CD4-positive, alpha-beta T cell treated with Interleukin-10 for 1 hour (primary cell): ENCODE results near the gene TMEM81.

ENCODE experiments used
- DNase-seq: peaks from one replicate; pipeline ENCODE4 v3.0.0-alpha.2; 2020

TMEM81 gene

GRCh38 chr1:205057808-205058575 is 26.3 kb downstream of the TMEM81 start:
- no peak for DNase-seq

DNA sequence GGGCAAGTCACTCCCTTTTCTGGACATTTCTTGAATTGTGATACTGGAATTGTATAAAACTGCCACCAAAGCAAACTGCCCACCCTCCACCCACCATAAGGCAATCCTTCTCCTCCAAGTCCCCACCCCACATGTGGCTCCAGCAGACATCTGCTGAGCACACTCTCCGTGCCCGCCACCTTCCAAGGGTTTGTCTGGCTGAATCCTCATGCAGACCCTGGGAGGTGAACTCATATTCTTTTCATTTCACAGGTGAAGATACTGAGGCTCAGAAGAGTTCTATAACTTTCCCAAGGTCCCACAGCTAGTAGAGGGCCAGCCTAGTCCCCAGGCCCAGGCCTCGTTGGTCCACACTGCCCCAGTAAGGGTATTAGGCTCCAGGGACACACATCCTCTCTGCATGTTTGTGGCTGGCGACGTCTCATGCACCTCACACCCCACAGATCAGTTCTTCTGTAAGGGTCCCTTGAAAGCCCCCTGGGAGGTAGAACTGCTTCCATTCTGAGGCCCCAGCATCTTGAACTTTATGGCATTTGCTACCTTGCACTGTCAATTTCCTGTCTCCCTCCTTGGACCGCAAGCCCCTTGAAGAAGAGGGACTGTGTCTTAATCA is 27.2 kb downstream of the TMEM81 start:
- no peak for DNase-seq

GRCh38 chr1:205056188-205056611 is 28.1 kb downstream of the TMEM81 start:
- DNase-seq: no peak

GRCh38 chr1:205054013-205054412 is 30.2 kb downstream of the TMEM81 start:
- DNase-seq: no peak

DNA sequence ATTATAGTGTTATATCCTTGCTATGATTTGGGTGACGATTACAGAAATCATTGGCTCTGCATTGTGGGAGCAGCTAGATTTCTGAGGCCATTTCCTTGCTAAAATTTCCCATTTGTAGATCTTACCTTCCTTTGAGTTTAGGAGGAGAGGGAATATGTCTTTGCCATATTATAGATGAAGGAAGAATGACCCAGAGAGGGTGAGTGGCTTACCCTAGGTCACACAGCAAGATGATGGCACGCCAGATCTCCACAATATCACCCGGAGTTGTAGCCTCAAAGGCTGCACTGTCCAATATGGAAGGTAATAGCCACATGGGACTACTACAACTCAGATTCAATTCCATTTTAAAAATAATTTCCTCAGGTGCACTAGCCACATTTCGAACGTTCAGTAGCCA is 31.0 kb downstream of the TMEM81 start:
- DNase-seq: no peak

DNA sequence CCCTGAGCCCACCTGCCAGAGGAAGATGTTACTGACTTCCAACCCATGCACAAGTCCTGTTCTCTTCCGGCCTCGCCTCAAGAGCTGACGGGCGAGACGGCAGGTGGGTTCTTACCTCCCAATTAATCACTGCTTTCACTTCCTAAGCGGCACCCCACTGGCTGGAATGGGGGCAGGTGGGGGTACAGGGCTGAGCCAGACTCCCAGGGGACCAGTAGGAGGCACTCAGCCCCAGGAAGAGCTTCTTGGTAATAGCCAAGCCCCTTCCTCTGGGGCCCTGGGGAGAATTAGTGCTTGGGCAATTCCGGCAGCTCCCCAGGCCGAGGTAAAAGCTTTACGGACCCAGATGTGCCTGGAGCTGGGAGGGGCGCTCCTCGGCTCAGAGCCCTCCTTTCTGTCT is 31.6 kb downstream of the TMEM81 start:
- no peak for DNase-seq

GRCh38 chr1:205049479-205049878 is 34.8 kb downstream of the TMEM81 start:
- no peak for DNase-seq

- no peak for DNase-seq
Measured at GRCh38 chr1:205048382-205048781, 35.9 kb downstream of the TMEM81 start.

DNA sequence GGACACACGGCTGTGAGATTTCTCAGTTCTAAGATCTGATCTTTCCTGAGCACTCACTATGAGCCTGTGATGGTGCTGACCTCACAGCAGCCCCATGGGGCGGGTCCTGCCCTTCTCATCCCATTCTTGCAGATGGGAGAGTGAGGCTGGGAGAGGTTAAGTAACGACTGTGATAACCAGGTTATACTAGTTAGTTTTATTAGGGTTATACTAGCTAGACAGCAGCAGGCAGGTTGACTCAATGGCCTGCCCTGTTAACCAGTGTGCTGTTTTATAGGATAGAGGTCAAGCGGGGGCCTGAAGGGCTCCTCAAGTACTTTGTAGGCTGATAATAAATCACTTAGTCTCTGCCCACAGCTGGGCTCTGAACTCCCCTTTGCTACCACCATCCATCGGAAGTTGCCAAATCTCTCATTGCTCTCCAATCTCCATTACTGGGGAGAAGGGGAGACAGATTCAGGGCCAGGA is 36.5 kb downstream of the TMEM81 start:
- no peak for DNase-seq

DNA sequence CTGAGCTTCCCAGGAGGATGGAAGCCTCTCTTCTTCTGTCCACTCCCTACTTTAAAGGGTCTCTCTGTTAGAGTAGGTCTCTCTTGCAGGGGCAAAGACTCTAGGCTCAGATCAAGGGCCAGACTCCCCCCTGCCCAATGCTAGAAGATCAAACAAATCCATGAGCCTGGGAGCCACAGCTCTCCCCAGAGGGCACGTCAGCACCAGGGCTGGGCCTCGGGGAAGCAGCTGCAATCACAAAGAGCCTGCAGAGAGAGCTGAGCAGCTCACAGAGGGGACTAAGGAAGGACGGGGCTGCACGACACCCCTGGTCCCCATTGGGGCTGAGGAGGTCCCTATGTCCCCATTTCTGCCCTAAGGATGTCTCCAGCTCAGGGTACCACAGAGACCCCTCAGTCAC is 37.4 kb downstream of the TMEM81 start:
- no peak for DNase-seq

- DNase-seq: no peak
Measured at GRCh38 chr1:205045146-205045545, 39.1 kb downstream of the TMEM81 start.

- DNase-seq: no peak
Measured at GRCh38 chr1:205044741-205045140, 39.5 kb downstream of the TMEM81 start.

GRCh38 chr1:205043866-205044265 is 40.4 kb downstream of the TMEM81 start:
- DNase-seq: no peak

GRCh38 chr1:205042911-205043806 is 41.1 kb downstream of the TMEM81 start, which contains the start of gene CNTN2:
Gene CNTN2, plus strand, starts transcription at chr1:205043212. Its CDS starts 9,974 bp downstream, at chr1:205053186.
- DNase-seq: no peak

GRCh38 chr1:205041998-205042910 is 42.0 kb downstream of the TMEM81 start:
- no peak for DNase-seq

GRCh38 chr1:205041001-205041715 is 43.1 kb downstream of the TMEM81 start:
- no peak for DNase-seq

- no peak for DNase-seq
Measured at GRCh38 chr1:205038132-205038786, 46.0 kb downstream of the TMEM81 start.

DNA sequence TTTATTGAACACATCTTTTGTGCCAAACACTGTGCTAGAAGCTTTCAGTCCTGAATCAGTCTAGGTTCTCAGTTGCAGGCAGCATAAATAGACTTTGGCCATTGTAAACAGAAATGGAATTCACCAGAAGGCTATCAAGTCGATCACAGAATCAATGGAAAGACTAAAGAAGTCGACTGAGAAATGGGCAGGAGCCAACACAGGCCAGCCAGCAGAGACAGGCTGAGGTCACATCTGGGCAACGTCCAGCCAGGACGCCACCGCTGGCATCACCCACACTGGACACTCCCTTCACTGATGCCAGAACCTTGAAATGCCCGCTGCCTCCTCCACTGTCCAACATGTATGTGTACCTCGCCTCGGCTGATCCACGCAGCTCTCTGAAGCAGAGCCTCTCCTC is 46.7 kb downstream of the TMEM81 start:
- DNase-seq: no peak
